NCI-H2227 (cell line): Measurements from ENCODE around the gene CELA3B.
"Not testable (repeated sequence)": the region's sequence is repeated elsewhere in the genome, so short reads cannot be mapped to it uniquely, and the experiment has no call there.

ENCODE experiments used
- DNase-seq: peaks from one replicate; lab custom pipeline; 2025; ENCODE audit not compliant: unreplicated experiment; lab: John Stamatoyannopoulos, UW

Gene CELA3B, protein sequence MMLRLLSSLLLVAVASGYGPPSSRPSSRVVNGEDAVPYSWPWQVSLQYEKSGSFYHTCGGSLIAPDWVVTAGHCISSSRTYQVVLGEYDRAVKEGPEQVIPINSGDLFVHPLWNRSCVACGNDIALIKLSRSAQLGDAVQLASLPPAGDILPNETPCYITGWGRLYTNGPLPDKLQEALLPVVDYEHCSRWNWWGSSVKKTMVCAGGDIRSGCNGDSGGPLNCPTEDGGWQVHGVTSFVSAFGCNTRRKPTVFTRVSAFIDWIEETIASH

GRCh38 chr1:21976703-21977239, at the start of gene CELA3B:
CELA3B (plus strand) TSS chr1:21977022; CDS start chr1:21977040, 18 bp downstream.
- not testable (repeated sequence) for DNase-seq

DNA sequence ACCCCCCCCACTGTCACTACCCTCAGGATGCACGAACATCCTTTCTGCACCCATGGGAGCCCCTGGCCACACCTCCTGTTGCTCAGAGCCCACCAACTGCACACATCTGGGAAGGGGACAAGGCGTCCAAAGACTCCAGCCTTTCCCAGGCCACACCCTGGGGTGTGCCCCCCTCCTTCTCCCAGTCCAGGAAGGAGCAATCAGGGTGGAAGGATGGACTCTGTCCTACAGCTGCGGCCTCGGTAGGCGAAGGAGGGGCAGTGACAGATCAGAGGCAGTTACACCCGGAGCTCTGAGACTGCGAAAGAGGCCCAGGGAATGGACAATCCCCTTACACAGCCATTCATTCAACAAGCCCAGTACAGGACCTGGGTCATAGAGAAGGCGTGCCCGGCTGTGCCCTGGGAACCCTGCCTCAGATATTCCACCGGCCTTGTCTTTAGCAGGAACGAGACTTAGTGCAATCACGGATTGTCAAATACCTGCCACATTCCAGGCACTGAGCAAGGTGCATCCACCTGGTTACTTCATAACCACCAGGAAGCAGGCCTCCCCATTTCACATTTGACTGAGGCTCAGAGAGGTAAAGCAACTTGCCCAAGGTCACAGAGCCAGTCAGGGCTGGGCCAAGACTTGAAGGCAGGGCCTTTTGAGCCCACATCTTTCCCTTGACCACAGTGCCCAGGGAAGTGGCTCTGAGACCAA, 49.1 kb upstream of the CELA3B start:
- no peak for DNase-seq

DNA sequence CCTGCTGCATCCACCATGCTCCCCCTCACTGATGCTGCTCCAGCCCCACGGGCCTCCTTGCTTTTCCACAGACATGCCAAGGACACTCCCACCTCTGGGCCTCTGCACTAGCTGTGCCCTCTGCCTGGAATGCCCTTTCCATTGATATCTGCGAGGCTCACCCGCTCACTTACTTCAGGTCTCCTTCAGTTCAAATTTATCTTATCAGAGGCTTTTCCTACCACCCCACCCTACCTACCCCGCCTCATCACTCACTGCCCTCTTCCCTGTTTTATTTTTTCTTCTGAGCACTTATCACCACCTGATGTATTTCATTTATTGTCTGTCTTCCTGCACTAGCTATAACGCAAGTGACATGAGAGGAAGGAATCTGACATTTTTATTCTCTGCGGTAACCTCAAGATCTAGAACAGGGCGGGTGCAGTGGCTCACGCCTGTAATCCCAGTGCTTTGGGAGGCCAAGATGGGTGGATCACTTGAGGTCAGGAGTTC, 46.7 kb upstream of the CELA3B start:
- no peak for DNase-seq

DNA sequence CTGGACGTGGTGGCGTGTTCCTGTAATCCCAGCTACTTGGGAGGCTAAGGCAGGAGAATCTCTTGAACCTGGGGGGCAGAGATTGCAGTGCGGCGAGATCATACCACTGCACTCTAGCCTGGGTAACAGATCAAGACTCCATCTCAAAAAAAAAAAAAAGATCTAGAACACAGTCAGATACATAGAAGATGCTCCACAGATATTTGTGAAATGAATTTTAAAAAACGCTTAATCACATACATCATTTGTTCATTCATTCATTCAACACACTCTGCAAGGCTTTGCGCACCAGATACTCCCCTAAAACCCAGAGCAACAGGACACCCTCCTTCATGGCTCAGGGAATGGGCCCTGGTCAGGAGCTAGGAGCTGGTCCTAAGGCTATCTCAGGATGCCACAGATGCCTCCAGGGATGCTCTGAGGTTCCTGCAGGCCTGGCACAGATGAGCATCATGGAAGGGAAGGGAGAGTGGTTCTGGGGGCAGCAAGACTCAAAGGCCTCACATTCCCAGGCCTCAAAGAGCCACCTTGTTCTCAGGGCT, 46.1 kb upstream of the CELA3B start:
- no peak for DNase-seq

GRCh38 chr1:21931171-21932093, 45.4 kb upstream of the CELA3B start:
- no peak for DNase-seq

DNA sequence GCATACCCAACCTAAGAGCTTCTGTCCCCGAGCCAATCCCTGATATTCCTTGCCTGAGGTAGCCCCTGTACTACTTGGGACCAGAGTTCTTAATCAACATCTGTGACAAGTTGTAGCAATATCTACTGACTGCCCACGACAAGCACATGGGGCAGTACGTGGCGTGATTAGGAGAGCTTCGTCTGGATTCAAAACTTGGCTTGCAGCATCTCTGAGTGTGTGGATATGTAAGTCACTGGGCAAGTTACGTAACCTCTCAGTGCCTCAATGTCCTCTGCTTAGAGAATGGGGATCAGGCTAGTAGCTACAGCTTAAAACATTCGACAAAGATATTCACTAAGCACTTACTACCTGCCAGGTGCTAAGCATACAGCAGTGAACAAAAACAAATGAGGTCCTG, 44.7 kb upstream of the CELA3B start:
- DNase-seq: no peak

DNA sequence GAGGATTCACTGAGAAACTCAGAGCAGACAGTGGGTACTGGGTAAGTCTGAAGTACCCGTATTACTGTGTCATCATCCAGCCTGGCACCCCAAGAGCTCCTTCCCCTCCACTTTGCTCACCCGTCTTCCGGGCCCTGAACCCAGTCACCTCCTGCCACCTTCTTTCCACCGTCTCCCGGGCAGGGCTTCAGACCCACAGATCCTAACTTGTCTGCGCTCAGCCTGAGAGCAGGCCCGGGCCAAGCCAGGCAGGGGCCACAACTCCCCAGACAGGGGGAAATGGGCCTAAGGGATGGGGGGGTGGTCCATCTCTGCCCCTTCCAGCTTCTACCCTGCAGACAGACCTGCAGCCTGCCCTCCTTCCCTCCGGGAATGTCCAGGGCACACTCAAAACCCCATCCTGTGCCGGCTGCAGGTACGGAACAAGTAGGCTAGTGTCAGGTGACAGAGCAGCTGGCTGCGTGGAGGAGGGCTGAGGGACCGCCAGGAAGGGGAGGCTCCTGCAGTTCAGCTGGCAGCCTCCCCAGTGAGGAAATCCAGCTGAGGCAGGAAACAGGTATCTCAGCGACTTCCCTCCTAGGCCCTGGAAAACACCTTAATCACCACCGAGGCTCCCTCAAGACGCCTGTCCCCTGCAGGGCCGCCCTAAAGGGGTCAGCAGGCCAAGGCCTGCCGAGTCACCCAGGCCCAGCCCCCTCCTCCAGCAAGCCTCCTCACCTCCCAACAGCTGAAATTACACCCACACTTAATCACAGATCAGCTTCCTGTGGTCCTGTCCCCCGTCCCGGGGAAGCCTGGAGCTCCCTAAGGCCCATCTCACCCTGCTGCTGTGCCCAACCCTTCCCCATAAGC, 43.2 kb upstream of the CELA3B start:
- no peak for DNase-seq

DNA sequence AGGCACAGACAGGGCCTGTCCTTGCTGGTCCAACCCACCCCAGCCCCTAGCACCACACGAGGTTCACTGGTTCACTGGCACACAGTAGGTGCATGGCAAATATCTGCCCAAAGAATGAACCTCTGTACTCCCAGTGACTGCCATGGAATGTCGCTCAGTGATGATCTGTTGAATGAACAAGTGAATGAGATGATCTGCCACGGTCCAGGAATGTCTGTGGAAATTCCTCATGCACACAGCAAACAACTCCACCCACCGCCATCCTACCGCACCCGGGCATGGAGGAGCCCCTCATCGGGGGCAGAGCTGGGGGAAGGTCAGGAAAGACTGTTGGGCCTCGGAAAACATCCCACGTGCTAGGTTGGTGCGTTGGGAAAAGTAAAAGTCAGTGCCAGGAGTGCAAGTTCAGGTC, 41.4 kb upstream of the CELA3B start:
- no peak for DNase-seq

DNA sequence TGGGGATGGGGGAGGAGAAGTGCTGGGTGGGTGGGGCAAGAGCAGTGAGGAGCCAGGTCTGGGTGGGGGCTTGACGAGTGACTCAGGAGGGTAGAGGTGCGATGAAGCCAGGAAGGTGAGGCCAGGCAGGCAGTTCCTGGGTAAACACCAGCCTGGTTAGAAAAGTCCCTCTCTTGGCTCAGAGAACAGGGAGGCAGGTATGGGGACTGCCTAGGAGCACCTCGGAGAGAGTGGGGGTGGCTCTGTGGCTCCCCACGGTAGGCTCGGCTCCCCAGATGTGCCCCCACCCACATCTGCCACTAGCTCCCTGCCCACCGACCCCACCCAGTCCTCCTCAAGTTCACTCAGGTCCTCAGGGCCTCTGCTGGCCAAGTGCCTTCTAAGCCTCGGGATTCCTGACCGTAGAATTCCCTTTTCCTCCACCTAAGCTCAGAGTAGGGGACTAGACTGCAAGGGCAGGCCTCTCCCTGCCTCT, 40.9 kb upstream of the CELA3B start:
- DNase-seq: no peak

GRCh38 chr1:21936366-21937031, 40.3 kb upstream of the CELA3B start:
- DNase-seq: no peak

DNA sequence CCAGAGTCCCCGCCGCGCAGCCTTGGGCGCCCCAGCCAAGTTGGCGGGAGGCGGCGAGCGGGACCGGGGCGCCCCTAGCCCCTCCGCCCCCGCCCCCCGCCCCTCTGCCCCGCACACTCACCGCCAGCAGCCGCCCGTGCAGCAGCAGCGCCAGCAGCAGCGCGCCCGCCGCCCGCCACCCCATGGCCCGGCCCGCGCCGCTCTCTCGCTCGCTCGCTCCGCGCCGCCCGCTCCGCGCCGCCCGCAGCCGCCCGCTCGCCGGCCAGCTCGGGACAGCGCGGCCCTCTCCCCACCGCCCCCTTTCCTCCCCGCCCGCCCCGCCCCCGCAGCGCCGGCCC, 39.8 kb upstream of the CELA3B start, which contains the start of gene HSPG2:
TSS of gene HSPG2 (minus strand) at position 277 of the 338 bp plus-strand sequence. CDS start at position 184, 93 bp downstream.
- DNase-seq: no peak

DNA sequence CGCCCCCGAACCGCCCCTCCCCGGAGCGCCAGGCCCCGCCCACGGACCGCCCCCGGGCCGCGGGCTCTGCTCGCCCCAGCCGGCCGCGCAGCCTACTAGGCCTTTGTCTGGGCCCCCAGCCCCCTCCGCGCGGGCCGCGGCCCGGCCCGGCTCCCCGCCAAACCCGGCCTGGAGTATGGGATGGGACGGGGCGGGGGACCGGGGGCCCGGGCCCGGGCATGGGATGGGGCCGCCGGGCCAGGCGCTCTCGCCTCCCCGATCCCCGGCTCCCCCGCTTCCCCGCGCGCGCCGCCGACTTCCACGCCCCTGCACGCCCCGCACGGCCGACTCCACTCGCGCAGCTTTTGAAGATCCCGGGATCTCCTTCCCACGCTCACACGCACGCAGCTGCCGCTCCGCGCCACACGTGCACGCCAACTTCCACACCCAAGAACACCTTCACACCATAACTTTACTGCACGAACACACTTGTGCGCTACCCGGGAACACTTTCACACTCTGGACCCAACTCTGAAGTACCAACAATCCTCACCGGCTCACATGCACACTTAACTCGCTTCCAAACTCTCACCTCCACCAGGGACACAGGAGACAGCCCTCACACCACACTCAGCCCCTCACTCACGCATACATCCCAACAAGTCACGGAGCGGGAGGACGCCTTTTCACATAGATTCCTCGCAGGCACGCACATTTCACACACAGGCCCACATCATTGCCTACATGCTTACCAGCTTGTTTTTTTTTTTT, 39.3 kb upstream of the CELA3B start:
- DNase-seq: peak; percentile 93

DNA sequence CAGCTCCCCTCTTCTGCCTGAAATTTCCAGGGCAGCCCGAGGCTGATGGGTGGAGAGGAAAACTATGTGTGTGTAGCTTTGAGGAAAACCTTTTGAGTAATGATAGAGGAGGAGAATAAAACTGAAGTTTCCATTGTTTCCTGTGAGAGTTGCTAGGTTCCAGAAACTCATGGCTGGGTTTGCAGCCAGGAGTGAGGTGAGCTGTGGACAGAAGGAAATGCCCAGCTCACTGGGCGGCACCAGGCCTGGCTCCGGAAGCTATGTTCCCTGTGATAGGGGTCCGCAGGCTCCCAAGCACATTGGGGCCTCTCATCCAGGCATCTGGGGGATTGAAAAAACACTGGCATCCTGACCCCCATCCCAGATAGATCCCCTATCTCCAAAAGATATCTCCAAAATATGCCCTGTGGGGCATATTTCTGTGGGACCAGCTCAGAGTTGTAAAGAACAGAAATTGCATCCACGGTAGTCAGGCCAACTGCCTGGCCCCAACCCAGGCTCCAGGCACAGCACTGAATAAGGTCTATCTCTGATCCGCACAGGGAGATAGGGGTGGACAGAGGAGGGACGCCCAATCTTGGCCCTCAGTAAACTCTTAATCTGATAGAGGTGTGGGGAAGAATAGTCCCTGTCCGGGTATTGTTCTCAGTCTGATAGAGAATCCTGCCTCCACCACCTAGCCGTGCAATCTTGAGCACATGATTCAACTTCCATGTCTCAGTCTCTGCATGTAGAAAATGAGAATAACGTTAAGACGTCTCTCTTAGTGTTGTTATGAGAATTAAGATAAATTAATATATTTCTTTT, 37.9 kb upstream of the CELA3B start:
- no peak for DNase-seq

DNA sequence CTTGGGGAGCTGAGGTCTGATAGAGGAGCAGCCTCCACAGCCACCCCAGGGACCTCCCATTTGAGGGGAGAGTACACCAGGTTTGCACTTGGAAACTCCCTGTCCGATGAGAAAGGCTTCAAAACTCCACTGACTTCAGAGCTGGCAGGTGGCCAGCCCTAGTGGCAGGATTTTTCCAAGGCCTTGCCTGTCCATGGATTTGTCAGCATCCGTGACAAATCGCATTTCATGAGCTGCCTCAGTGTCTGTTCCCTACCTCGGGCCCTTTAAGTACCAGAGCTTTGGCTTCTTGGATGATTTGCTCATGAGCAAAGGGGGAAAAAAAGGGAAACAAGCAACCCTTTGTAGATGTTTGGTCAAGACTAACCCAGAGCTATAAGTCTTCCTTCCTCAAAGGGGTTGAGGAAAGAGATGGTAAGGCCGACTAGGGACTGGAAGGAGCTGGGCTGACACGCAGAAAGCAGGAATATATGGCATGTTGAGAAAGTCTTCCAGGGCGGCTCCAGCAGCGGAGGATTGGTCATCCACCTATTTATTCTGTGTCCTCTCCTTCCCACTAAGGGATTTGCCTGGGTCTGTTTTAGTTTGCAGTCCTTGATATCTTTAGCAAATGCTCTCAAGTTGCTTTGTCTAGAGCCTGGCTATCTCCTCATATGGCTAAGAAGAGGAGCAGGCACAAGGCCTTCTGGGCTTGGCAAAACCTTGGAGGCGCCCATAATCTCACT, 37.0 kb upstream of the CELA3B start:
- DNase-seq: peak; percentile 17

DNA sequence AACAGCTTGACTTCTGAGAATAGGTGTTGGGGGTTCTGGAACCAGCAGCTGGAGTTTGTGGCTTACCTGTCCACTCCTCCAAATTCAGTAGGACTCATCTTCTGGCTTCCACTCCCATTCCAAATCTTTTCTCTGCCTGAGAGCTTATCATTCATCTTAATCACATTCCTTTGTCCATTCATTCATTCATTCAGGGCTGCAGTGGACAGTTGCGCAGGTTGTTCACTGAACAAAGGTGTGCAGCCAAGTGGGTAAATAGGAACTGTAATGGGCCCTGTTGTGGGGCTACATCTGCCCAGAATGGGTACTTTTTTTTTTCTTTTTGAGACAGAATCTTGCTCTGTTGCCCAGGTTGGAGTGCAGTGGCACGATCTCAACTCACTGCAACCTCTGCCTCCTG, 36.3 kb upstream of the CELA3B start:
- DNase-seq: no peak

- DNase-seq: no peak
Observed at GRCh38 chr1:21941370-21941769, 35.5 kb upstream of the CELA3B start.

DNA sequence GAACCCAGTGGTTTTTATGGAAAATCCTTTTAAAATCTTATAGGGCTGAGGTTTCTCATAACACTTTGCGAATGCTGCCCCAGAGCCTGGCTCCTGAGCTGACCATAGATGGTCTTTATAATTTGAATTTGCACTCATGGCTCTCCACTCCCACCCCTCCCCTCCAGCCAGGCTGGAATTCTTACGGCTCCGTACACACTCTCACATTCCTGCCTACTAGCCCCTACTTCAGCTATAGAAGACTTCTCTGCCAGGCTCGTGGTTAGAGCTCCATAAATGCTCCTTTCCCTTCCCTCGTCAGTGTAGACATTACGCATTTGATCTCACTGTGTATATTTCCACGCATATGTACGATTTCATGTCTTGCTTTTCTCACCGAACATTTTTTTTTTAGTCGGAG, 34.4 kb upstream of the CELA3B start:
- no peak for DNase-seq
